ENCODE data around the gene CRKL. TPM values are rescaled to one million over a fixed set of nuclear protein-coding genes. Genes with fewer than 3 reads are reported as not detected.

The CRKL gene
- total and polyA plus RNA-seq, 2 donors (not counting 1 experiment from before 2014, with no cell fraction given), result 17.1 to 76.7 TPM

GRCh38 chr22:20903093-20903492, 14.1 kb upstream of the CRKL start:
- ChIA-PET CTCF (no interaction called here), POLR2A (no interaction called here)
- no peaks in the 10 kb centered on the region for H3K36me3 ChIP-seq (replicated peaks in 1 of 2; ENCODE audit: control extremely low read depth in 1 of 2, control insufficient read depth in 1 of 2, extremely low read depth in 1 of 2, insufficient read depth in 2 of 2, low read length in 1 of 2)
- no peak overlapping the region for H3K27ac ChIP-seq (ENCODE audit: low read length in 2 of 2)
- no peaks in the 10 kb centered on the region for H3K4me1 Mint-ChIP-seq
- H3K9ac ChIP-seq (ENCODE audit: low read length), result no peak overlapping the region
- WGBS (ENCODE audit: insufficient coverage), result 100% methylated on average over 2 of the region's 2 CpGs
- TF ChIP-seq, protein P1, sequence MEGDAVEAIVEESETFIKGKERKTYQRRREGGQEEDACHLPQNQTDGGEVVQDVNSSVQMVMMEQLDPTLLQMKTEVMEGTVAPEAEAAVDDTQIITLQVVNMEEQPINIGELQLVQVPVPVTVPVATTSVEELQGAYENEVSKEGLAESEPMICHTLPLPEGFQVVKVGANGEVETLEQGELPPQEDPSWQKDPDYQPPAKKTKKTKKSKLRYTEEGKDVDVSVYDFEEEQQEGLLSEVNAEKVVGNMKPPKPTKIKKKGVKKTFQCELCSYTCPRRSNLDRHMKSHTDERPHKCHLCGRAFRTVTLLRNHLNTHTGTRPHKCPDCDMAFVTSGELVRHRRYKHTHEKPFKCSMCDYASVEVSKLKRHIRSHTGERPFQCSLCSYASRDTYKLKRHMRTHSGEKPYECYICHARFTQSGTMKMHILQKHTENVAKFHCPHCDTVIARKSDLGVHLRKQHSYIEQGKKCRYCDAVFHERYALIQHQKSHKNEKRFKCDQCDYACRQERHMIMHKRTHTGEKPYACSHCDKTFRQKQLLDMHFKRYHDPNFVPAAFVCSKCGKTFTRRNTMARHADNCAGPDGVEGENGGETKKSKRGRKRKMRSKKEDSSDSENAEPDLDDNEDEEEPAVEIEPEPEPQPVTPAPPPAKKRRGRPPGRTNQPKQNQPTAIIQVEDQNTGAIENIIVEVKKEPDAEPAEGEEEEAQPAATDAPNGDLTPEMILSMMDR (IDR thresholded peaks at IDR 0.05), result no peak
- no peak for TF ChIP-seq EZH2 (IDR thresholded peaks at IDR 0.05; ENCODE audit: borderline replicate concordance, insufficient read depth, low read depth, low read length, poor library complexity, severe bottlenecking)
- H3K4me2 ChIP-seq (replicated peaks; ENCODE audit: low read depth, low read length, poor library complexity, severe bottlenecking), result no peak overlapping the region
- peaks cover 6% of the 10 kb centered on the region for H3K27me3 Mint-ChIP-seq
- H3K27me3 ChIP-seq (replicated peaks in 1 of 4; ENCODE audit: control extremely low read depth in 1 of 4, control insufficient read depth in 3 of 4, insufficient read depth in 4 of 4, low read length in 3 of 4), result no peaks in the 10 kb centered on the region
- no peaks in the 10 kb centered on the region for H4K20me1 ChIP-seq (ENCODE audit: control insufficient read depth, insufficient read depth, low read length, poor library complexity, severe bottlenecking)
- H3K27ac Mint-ChIP-seq, result no peak overlapping the region
- no peak for ATAC-seq (ENCODE audit: low read depth)
- H3K4me1 ChIP-seq (ENCODE audit: control insufficient read depth in 2 of 2, insufficient read depth in 2 of 2, low read length in 2 of 2), result no peaks in the 10 kb centered on the region
- no peaks in the 10 kb centered on the region for H3K9me3 ChIP-seq (ENCODE audit: control extremely low read depth in 1 of 3, control insufficient read depth in 2 of 3, insufficient read depth in 1 of 3, low read length in 2 of 3)
- no peak overlapping the region for H2AFZ ChIP-seq (ENCODE audit: insufficient read depth, low read depth, low read length, poor library complexity, severe bottlenecking)
- no peak for DNase-seq
- no peaks in the 10 kb centered on the region for H3K79me2 ChIP-seq (ENCODE audit: control insufficient read depth, insufficient read depth, low read length)
- intact Hi-C loops (cut with micrococcal nuclease), result no loop called here
- H3K4me3 ChIP-seq (ENCODE audit: control extremely low read depth in 1 of 5, extremely low read depth in 1 of 5, insufficient read depth in 1 of 5, low read depth in 2 of 5, low read length in 4 of 5), result no peak overlapping the region
- H3K4me3 Mint-ChIP-seq, result no peak overlapping the region
- no peaks in the 10 kb centered on the region for H3K9me3 Mint-ChIP-seq (ENCODE audit: insufficient read depth)

GRCh38 chr22:20904008-20904979, 12.9 kb upstream of the CRKL start:
- Mint-ChIP-seq H3K27me3 (peaks cover 6% of the 10 kb centered on the region), H3K27ac (no peak overlapping the region)
- POLR2A ChIA-PET, result interaction anchor here (0.6 kb wide), 1 partner anchor 863 kb away, joined by 3 read pairs; no protein-coding TSS in a partner anchor

More at GRCh38 chr22:20904008-20904979, 12.9 kb upstream of the CRKL start:
- H3K4me1 Mint-ChIP-seq, result no peaks in the 10 kb centered on the region
- 86% methylated on average over 5 of the region's 7 CpGs for WGBS (ENCODE audit: insufficient coverage)
- Histone ChIP-seq H3K9me3 (ENCODE audit: control extremely low read depth in 1 of 3, control insufficient read depth in 2 of 3, insufficient read depth in 1 of 3, low read length in 2 of 3) (no peaks in the 10 kb centered on the region), H3K4me1 (ENCODE audit: control insufficient read depth in 2 of 2, insufficient read depth in 2 of 2, low read length in 2 of 2) (no peaks in the 10 kb centered on the region), H3K9ac (ENCODE audit: low read length) (no peak overlapping the region), H2AFZ (ENCODE audit: insufficient read depth, low read depth, low read length, poor library complexity, severe bottlenecking) (no peak overlapping the region), H4K20me1 (ENCODE audit: control insufficient read depth, insufficient read depth, low read length, poor library complexity, severe bottlenecking) (no peaks in the 10 kb centered on the region), H3K4me3 (ENCODE audit: control extremely low read depth in 1 of 5, extremely low read depth in 1 of 5, insufficient read depth in 1 of 5, low read depth in 2 of 5, low read length in 4 of 5) (no peak overlapping the region), H3K4me2 (replicated peaks; ENCODE audit: low read depth, low read length, poor library complexity, severe bottlenecking) (no peak overlapping the region), H3K27me3 (replicated peaks in 1 of 4; ENCODE audit: control extremely low read depth in 1 of 4, control insufficient read depth in 3 of 4, insufficient read depth in 4 of 4, low read length in 3 of 4) (no peaks in the 10 kb centered on the region), H3K79me2 (ENCODE audit: control insufficient read depth, insufficient read depth, low read length) (no peaks in the 10 kb centered on the region), H3K36me3 (replicated peaks in 1 of 2; ENCODE audit: control extremely low read depth in 1 of 2, control insufficient read depth in 1 of 2, extremely low read depth in 1 of 2, insufficient read depth in 2 of 2, low read length in 1 of 2) (no peaks in the 10 kb centered on the region), H3K27ac (ENCODE audit: low read length in 2 of 2) (no peak overlapping the region)
- CTCF ChIA-PET, result interaction anchor here (0.7 kb wide), 1 partner anchor 98 kb away, joined by 3 read pairs; no protein-coding TSS in a partner anchor
- no peak overlapping the region for H3K4me3 Mint-ChIP-seq
- TF ChIP-seq EZH2 (IDR thresholded peaks at IDR 0.05; ENCODE audit: borderline replicate concordance, insufficient read depth, low read depth, low read length, poor library complexity, severe bottlenecking), result no peak
- TF ChIP-seq, protein P1 (IDR thresholded peaks at IDR 0.05), result no peak
- no peak for ATAC-seq (ENCODE audit: low read depth)
- no peaks in the 10 kb centered on the region for H3K9me3 Mint-ChIP-seq (ENCODE audit: insufficient read depth)
- intact Hi-C loops (cut with micrococcal nuclease), result no loop called here
- no peak for DNase-seq
